22Rv1 (cell line): ENCODE data around the gene NKX1-1.

Experiments used
- CTCF ChIP-seq: fragments of 450-650 bp; IDR thresholded peaks from 2 replicates; pipeline ENCODE4 v1.5.1; 2017; ENCODE audit warnings: mild to moderate bottlenecking
- ZFX ChIP-seq: fragments of 450-650 bp; IDR thresholded peaks from 2 replicates; pipeline ENCODE4 v1.6.1; 2017; ENCODE audit warnings: antibody characterized with exemption, borderline replicate concordance

GRCh38 chr4:1410491-1411325, 4.5 kb upstream of the NKX1-1 start:
- TF ChIP-seq CTCF (no peak), ZFX (no peak)
